Stimulated activated CD8-positive, alpha-beta memory T cell treated with anti-CD3 and anti-CD28 coated beads, Interleukin-15, amount 100 ng/mL, for 1 hour (primary cell): ENCODE measurements around the gene C15orf39.
"Not testable (repeated sequence)": the region's sequence is repeated elsewhere in the genome, so short reads cannot be mapped to it uniquely, and the experiment has no call there.

ENCODE experiments used
- DNase-seq: peaks from one replicate; pipeline ENCODE4 v3.0.0-alpha.2; 2020; ENCODE audit warnings: low read depth

Gene C15orf39

DNA sequence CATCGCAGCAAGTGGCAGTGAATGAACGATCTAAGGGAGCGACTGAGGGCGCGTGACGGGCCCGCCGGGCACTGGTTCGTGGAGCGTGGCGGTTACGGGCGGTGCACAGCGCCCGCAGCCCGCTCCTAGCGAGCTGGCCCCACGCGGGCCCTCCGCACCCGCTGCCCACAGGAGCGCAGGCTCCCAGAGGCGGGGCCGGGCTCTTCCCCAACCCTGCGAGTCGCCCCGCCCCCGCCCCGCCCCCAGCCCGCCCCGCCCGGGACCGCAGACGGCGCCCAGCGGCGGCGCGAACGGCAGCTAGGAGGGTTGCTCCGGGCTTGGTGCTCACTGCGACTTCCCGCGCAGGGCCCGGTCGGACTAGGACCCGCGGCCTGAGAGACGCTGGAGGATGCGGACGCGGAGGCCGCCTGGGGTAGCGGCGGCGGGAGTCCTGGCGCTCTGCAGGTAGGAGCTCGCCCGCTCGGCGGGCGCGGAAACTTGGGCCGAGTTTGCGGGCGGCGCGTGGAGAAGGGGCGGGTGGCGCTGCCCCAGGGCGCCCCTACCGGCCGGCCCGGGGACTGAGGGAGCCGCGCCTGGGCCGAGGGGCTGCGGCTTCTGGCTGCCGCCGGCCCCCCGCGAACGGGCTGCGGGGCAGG, at the start of gene C15orf39:
C15orf39 (plus strand) TSS at position 267 of the 635 bp plus-strand sequence. CDS start 4,167 bp downstream, outside the sequence.
- DNase-seq: peak; percentile 43

DNA sequence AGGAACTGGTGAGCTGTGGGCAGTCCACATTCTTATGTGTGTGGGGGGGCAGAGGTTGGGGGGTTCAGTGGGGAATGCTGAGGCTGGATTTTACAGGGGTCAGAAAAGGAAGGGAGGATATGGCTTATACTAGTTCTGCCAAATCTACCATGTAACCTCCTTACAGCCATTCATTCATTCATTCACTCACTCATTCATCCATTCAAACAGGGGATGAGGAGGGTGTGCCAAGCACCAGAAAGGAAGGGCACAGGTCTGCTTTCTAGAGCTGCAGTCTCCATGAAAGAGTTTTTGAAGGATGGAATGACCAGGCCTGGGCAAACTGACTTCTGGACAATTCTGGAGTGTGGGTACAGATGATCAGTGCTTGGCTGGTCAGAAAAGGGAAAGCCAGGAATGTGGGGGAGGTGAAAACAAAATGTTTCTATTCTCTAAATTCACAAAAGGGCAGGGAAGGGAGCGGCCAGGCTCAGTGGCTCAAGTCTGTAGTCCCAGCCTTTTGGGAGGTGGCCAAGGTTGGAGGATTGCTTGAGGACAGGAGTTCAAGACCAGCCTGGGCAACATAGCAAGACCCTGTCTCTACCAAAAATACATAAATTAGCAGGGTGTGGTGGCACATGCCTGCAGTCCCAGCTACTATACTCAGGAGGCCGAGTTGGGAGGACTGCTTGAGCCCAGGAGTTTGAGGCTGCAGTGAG, 49.2 kb upstream of the C15orf39 start:
- DNase-seq: no peak

DNA sequence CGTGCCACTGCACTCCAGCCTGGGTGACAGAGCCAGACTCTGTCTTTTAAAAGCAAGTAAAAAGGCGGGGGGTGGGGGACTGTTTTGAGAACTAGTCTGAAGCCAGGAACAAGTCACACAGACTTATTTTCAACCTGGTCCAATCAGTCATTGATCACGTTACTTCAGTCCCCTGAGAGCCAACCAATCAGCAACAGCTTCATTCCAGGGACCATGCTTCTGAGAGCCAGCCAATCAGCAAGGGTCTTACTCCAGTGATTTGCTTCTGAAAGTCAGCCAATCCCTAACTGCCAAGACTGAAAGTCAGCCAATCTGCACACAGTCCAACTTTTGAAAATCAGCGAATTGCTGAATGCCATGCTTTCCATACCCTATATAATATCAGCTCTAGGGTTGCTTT, 48.6 kb upstream of the C15orf39 start:
- DNase-seq: no peak

DNA sequence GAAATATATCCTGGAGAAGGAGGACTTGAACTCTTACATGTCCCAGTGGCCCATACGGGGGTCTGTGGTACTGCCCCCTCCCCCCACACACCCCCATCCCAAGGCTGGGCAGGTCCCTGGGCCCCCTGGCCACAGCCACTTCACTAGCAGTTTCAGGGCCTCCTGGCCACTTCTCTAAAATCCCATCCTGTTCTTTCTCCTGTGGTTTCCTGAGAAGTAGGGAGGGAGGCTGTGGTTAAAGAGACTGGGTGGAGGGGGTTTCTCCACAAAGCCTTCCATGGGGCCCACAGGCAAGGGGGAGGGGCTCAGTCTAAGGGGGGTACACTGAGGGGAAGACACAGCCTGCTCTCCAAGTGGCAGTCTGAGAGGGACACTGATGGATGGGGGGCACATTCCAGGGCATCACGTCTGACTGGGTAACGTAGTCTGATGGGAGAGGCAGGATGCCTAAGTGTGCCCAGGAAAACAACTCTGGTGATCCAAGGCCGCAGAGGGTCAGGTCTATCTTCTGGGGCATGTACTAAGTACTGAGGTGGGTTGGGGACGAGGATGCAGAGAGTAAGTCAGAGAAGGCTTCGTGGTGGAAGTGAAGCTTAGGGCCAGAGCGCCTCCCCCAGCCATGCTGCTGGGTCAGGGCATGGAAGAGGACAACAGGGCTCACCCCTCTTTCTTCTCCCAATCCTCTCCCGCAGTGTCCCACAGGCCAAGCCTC, 48.0 kb upstream of the C15orf39 start:
- DNase-seq: no peak

DNA sequence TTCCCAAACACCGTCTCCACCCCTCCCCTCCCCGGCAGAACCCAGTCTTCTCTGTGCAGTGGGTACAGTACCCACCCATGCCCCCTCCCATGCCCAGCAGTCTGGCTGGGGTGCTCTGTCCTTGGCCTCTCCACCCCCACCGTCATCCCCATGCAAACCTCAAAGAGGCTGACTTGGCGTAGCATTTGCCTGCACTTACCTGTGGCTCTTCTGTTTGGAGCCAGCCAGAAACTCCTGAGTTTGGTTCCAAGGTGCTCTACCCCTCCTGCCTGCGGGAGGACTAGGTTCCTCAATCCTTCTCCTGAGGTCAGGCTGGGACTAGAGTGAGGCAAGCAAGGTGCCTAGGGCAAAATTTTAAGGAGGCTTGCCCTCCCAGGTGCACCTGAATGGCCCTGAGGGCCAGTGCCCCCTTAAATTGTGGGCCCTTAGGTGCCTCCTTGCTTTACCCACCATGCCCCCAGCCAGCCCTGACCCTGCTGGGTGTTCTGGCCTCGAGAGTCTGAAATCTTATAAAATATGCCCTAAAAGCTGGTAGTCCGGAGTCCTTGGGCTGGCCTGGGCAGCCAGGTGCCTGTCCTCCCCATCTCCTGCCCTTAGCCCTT, 47.1 kb upstream of the C15orf39 start:
- DNase-seq: no peak

DNA sequence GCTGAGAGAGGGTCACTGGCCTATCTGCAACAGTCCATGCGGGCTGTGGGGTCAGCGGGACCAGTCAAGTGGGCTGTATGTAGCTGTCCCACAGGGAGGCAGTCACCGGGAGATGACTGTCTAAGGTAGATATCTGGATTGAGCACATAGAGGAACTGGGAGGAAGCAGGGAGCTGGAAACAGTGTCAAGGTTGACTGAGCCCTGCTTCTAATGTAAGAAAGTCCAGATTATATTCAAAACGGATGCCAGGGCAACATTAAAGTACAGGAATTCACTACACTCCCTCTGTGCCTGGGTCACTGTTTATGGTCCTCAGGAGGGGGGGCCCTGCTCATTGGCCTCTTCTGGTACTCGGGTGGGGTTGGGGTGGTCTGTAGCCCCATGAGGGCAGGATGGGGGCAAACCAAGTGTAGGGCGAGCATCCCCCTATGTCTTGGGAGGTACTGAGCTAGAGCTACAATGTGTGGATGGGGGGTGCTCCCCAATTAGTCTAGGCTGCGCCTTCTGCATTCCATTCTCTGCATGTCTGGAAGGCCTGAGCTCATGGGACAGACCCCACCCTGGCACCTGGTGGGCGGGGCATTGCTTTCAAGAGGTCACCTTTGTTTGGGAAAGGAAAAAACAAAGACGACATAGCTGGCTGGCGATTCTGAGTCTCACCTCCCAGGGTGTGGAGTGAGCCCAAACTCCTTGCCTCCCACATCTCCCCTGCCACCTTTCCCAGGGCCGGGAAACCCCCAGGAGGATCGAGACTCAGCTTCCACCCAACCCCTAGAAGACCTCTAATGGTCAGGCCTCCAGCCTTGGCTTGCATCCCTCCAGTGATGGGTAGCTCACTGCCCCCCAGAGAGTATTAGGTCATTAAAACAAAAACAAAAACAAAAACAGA, 45.1 kb upstream of the C15orf39 start:
- no peak for DNase-seq

DNA sequence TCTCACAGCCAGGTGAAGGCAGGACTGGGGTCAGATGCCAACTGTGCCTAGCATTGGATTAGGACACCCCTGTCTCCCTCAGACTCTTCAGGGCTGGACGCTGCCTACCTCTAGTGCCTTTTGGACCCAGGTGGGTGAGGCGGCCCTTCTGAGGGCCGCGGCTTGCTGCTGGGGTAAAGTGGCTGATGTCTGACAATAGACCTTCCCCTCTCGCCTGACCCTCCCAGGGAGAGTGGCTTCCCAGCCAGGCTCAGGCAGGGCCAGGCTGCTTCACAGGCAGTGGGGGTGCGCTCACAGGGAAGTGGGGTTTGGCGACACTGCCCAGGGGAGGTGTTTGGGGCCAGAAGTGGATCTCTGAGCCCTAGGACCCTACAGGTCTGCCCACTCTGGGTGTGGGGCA, 43.3 kb upstream of the C15orf39 start:
- DNase-seq: no peak

DNA sequence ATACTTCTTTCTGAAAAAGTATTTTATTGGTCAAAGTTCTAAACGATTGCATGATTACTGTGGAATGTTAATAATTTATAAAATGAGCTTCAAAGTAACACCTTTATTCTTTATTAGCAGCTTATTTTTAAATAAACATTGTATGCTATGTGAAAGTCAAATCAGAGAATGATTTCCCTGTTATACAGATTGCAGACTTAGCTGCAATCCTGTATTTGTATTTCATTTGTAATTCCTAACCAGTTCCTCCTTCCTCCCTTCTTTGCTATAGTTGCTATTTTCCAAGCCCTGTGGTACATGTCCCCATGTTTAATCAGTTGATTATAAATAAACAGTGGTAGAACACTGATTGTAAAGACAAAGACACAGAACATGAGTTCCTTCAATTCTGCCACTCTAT, 42.4 kb upstream of the C15orf39 start:
- no peak for DNase-seq

DNA sequence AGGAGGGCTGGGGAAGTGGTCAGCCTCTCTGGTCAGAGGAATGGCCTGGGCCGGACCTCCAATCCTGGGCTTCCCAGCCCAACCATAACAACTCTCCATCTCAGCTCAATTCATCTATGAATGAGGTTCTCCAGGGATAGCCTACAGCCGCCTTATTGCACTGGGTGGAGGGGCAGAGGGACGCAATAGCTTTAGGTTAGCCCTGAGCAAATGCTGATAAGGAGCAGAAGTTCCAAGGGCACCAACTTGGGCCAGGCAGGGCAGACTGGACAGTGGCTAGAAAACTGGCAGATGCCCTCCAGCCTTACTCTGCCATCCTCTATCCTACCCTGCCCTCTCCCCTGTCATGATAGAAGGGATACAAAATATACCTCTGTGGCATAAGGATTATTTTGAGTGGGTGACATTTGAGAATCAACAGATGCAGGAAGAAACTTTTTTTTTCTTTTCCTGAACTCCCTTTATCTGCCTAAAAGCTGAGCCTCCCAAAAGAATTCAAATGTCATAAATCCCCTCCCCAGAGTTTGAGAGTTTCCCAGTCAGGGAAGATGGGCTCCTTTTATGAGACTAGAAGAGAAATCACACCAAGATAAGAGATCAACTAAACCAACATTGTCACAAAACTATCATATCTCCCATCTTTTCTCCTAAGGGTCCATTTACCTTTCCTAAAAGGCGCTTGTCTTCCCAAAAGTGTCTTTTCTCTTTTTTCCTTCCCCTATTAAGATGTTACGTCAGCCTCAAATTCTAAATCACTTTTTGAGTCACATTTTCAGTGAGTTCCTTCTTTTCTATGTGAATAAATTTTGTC, 40.4 kb upstream of the C15orf39 start:
- no peak for DNase-seq

DNA sequence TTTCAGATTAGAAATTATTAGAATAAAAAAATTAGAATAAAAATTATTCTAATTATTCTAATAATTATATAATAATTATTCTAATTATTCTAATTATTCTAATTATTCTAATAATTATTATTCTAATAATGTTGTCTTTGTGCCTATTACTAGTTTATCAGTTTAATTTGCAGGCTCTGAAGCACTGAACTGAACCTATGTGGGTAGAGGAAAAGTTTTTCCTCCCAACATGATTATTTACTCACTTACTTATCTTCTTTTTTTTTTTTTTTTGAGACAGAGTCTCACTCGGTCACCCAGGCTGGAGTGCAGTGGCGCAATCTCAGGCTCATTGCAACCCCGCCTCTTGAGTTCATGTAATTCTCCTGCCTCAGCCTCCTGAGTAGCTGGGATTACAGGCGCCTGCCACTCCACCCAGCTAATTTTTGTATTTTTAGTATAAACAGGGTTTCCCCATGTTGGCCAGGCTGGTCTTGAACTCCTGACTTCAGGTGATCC, 39.7 kb upstream of the C15orf39 start:
- DNase-seq: no peak

DNA sequence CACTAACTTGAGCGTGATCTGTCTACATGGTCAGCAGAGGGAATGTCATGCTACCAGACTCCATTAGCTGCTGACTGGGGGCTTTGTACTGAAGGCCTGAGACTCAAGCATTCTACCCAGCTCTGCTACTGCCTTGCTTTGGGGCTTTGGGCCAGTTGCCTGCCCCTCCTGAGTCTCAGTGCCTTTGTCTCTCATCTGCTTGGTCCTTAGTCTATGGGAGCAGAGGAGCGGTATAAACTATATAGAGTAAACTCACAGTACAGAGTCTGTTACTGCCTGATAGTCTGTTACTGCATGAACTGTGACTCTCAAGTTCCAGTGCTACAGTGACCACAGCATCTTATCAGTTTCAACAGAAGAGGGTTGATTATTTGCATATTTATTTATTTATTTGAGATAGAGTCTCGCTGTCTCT, 38.5 kb upstream of the C15orf39 start:
- no peak for DNase-seq

DNA sequence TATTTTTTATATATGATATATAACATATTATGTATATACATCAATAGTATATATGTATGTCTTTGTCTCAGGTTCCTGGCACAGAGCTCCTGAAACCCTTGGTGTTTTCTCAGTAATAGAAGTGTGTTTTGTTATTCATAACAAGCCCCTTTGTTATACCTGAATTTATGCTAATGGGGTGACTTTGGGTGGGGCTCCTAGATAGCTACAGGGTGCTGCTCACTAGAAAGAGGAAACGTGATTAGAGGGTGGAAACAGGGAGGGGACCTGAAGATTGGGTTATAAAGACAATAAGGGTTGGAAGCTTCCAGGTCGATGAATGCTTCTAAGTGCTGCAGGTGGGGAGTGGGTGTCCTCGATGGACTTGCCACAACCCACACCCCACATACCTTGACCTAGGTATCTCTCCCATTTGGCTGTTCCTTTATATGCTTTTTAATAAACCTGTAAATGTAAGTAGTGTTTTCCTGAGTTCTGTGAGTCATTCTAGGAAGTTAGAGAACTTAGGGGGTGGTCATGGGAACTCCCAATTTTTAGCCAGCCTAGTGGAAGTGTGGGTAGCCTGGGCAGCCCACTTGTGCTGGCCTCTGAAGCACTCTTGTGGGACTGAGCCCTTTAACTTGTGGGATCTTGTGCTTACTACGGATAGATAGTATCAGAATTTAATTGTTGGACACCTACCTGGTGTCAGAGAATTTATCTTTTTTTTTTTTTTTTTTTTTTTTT, 36.9 kb upstream of the C15orf39 start:
- DNase-seq: no peak

DNA sequence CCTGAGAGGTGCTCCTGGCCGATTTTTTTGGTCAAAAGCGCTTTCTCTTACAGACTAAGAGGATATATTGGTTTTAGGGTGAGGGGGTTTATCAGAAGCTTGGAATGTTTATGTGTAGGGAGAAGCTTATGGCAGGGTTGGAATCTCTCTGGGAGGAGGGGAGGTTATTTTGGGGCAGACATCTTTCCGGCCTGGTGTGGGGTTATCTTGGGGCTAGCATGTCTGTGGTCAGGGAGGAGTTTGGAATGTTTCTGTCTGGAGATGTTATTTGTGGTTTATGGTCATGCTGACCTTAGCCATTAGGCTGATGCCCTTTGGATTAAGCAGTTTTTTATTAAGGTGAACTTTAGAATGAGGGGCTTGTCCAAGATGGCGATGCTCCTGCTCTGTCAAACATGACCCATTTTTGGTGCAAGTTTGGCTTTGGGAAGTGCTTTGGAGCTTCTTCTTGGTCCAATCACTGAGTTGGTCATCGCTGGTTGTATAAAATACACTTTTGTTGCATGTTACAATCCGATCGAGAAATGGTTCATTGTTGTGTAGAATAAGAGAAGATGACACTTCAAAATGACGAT, 35.1 kb upstream of the C15orf39 start:
- not testable (repeated sequence) for DNase-seq

DNA sequence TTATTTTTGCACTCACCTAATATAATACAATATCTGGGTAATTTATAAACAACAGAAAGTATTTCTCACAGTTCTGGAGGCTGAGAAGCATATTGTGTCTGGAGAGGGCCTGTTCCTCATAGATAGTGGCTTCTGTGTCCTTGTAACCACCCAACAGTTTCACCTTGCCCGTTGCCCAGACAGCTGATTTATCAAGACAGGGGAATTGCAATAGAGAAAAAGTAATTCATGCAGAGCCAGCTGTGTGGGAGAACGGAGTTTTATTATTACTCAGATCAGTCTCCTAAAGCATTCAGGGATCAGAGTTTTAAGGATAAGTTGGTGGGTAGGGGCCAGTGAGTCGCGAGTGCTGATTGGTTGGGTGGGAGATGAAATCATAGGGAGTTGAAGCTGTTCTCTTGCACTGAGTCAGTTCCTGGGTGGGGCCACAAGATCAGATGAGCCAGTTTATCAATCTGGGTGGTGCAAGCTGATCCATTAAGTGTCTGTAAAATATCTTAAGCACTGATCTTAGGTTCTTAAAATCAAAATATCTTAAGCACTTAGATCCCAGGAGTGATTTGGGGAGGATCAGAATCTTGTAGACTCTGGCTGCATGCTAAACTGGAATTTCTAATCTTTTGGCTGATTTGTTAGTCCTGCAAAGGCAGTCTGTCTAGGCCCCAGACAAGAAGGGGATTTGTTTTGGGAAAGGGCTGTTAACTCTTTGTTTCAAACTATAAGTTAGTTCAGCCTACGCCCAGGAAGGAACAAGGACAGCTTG, 33.9 kb upstream of the C15orf39 start:
- DNase-seq: no peak

DNA sequence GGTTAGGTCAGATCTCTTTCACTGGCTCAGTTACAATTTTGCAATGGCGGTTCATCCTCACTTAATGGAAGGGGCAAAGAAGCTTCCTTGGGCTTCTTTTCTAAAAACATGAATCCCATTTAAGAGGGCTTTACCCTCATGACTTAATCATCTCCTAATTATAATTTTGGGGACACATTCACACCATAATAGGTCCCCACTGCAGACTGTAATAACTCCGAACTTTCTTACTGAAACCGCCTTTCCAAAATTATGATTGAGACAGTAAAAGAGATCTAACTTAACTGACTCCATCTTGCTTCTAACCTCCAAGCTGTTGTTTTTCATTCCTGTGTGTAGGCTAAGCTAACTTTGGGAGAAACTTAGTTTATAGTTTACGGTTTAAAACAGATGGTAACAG, 33.3 kb upstream of the C15orf39 start:
- no peak for DNase-seq

DNA sequence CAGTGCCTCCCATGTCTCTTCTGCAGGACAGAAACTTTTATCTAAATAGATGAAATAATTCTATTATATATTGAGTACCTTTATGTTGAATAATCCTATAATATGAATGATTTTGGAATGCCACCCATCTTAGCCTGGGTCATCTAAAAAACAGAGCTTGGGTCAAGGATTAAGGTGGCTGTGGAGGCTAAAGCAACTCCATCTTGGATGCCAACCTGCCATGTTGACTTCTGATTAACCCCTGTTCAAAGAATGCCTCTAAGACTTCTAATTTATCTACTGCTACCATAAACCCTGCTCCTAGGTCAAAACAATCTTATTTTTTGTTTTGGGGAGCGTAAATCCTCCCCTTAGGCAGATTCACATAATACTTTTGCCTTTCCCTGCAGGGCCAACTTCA, 31.5 kb upstream of the C15orf39 start:
- no peak for DNase-seq

DNA sequence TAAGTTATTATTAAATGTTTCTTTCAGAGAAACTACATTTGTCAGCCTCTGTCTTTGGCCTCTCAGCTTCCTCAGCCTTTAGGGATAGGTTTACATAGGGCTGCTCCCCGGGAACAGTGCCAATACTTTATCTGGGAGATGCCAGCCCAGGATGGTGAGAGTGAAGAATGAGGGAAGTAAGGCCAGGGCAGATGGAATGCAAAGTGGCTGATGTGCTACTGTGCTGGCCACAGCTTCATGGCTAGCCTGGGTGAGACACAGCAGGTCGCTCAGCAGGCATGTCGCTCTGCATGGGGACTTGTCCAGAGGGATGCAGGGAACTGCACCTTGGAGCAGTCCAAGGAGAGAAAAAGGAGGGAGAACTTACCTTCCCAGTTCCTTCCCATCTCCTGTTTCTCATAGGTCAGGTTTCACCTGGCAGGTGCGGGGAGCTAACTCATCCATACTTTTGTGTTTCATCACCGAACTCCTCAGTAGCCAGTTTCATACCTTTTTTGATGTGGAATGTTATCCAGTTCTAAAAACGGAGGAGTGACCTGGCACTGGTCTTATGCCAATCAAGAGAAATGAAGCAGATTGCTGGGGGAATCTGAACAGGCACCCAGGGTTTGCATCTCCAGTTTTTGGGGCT, 30.9 kb upstream of the C15orf39 start:
- no peak for DNase-seq

DNA sequence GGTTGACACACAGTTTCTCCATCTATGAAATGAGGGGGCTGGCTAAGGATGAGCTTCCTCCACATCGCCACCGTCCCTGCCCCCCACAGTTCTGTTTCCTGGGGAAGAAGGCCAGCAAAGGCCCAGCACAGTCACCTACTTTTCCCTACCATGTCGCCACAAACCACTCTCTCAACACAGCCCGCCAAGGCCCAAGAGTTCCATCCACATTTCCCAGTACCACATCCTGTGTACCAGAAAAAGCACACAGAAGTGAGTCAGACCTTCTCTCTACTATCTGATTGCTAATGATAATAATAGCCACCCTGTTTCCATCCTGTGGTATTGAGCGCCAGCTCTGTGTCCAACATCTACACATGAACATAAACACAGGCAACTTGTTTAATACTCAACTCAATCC, 30.3 kb upstream of the C15orf39 start:
- no peak for DNase-seq
